ENCODE results near the gene ARGLU1. TPM values are rescaled to one million over a fixed set of nuclear protein-coding genes. Genes with fewer than 3 reads are reported as not detected.

ARGLU1 gene
- total RNA-seq, 1 experiment from 2014 or later, result 31.8 TPM

DNA sequence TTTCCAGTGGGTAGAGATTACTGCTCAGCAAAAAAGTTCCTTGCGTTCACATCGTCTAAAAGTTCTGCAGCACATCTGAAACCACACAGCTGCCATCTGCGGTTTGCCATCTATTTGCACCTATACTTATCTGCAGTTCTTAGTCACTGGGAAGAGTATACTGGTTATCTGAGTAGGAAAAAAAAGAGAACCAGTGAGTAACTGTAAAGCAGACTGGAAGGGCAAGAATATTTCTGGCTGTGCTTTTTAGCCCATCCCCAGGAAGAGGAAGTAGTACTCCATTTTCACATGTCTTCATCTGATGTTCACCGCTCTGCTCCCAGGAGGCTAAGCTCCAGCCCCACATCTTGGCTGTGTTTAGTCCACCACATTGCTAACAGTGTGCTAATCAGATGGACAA, 68.0 kb downstream of the ARGLU1 start:
- POLR2A ChIA-PET (ENCODE audit: unreplicated experiment), result no interaction called here
- TF ChIP-seq CTCF (conservative IDR thresholded peaks at IDR 0.05; ENCODE audit: low read depth, low read length), result no peak
- no peak for TF ChIP-seq EZH2 (IDR thresholded peaks at IDR 0.05; ENCODE audit: low read length, unreplicated experiment)
- TF ChIP-seq EZH2phosphoT487 (IDR thresholded peaks at IDR 0.05; ENCODE audit: borderline replicate concordance, low read length), result no peak
- Histone ChIP-seq H2AFZ (ENCODE audit: low read length) (no peak overlapping the region), H3K4me1 (ENCODE audit: insufficient read depth, low read length) (no peaks in the 10 kb centered on the region), H3K36me3 (ENCODE audit: low read depth, low read length) (no peaks in the 10 kb centered on the region; the same call in 1 of the 2 replicates), H3K27ac (ENCODE audit: low read length) (no peak overlapping the region), H4K20me1 (ENCODE audit: low read length) (no peaks in the 10 kb centered on the region), H3K79me2 (ENCODE audit: low read length) (peaks cover 51% of the 10 kb centered on the region), H3K4me3 (ENCODE audit: low read length) (no peak overlapping the region), H3F3A (ENCODE audit: low read length, unreplicated experiment) (no peaks in the 10 kb centered on the region), H3K4me2 (ENCODE audit: low read length) (no peak overlapping the region), H3K9me3 (ENCODE audit: low read length) (no peaks in the 10 kb centered on the region), H3K9ac (ENCODE audit: low read length) (no peak overlapping the region), H3K9me2 (replicated peaks; ENCODE audit: low read length) (no peaks in the 10 kb centered on the region), H3K27me3 (ENCODE audit: low read length) (no peaks in the 10 kb centered on the region)
- DNase-seq, result no peak
- BruUV-seq (replicated peaks), result no TSS peak
- CTCF ChIA-PET, result no interaction called here
- ATAC-seq, result no peak
- intact Hi-C loops (cut with micrococcal nuclease), result no loop called here

DNA sequence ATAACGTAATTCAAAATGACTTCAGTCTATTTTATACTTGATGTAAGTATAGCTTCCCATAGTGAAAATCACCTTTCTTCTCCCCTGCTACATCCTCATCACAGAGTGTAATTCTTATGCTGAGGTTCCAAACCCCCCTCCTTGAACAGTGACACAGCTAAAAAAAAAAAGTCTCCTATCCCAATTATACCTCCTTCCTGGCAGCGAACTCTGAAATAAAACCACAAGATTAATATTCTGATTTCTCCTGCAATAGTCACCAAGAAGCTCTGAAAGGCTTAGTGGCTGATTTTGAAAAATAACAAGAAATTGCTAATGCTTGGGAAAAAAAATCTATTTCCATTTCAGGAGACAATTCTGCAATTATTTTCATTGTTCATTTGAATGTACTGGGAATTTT, 68.8 kb downstream of the ARGLU1 start:
- TF ChIP-seq EZH2 (IDR thresholded peaks at IDR 0.05; ENCODE audit: low read length, unreplicated experiment) (no peak), CTCF (conservative IDR thresholded peaks at IDR 0.05; ENCODE audit: low read depth, low read length) (no peak), EZH2phosphoT487 (IDR thresholded peaks at IDR 0.05; ENCODE audit: borderline replicate concordance, low read length) (no peak)
- ChIA-PET POLR2A (ENCODE audit: unreplicated experiment) (no interaction called here), CTCF (no interaction called here)
- Histone ChIP-seq H3K9me2 (replicated peaks; ENCODE audit: low read length) (no peaks in the 10 kb centered on the region), H3K36me3 (ENCODE audit: low read depth, low read length) (peaks cover 7% of the 10 kb centered on the region; the same call in 1 of the 2 replicates), H3K4me3 (ENCODE audit: low read length) (no peak overlapping the region), H4K20me1 (ENCODE audit: low read length) (no peaks in the 10 kb centered on the region), H3K9me3 (ENCODE audit: low read length) (no peaks in the 10 kb centered on the region), H3K9ac (ENCODE audit: low read length) (no peak overlapping the region), H3K79me2 (ENCODE audit: low read length) (peaks cover 44% of the 10 kb centered on the region), H3K27me3 (ENCODE audit: low read length) (no peaks in the 10 kb centered on the region), H3K4me2 (ENCODE audit: low read length) (no peak overlapping the region), H3K27ac (ENCODE audit: low read length) (no peak overlapping the region), H3K4me1 (ENCODE audit: insufficient read depth, low read length) (no peaks in the 10 kb centered on the region), H2AFZ (ENCODE audit: low read length) (no peak overlapping the region), H3F3A (ENCODE audit: low read length, unreplicated experiment) (no peaks in the 10 kb centered on the region)
- intact Hi-C loops (cut with micrococcal nuclease), result no loop called here
- BruUV-seq (replicated peaks), result no TSS peak
- DNase-seq (no peak), ATAC-seq (no peak)

GRCh38 chr13:106498571-106498970, 69.4 kb downstream of the ARGLU1 start:
- no peak overlapping the region for H2AFZ ChIP-seq (ENCODE audit: low read length)
- peaks cover 8% of the 10 kb centered on the region; the same call in 1 of the 2 replicates for H3K36me3 ChIP-seq (ENCODE audit: low read depth, low read length)
- H3F3A ChIP-seq (ENCODE audit: low read length, unreplicated experiment), result no peaks in the 10 kb centered on the region
- no peaks in the 10 kb centered on the region for H3K4me1 ChIP-seq (ENCODE audit: insufficient read depth, low read length)
- intact Hi-C loops (cut with micrococcal nuclease), result no loop called here
- POLR2A ChIA-PET (ENCODE audit: unreplicated experiment), result no interaction called here
- no peak overlapping the region for H3K9ac ChIP-seq (ENCODE audit: low read length)
- H3K27ac ChIP-seq (ENCODE audit: low read length), result no peak overlapping the region
- CTCF ChIA-PET, result no interaction called here
- peaks cover 38% of the 10 kb centered on the region for H3K79me2 ChIP-seq (ENCODE audit: low read length)
- no peaks in the 10 kb centered on the region for H4K20me1 ChIP-seq (ENCODE audit: low read length)
- TF ChIP-seq EZH2 (IDR thresholded peaks at IDR 0.05; ENCODE audit: low read length, unreplicated experiment) (no peak), CTCF (conservative IDR thresholded peaks at IDR 0.05; ENCODE audit: low read depth, low read length) (no peak), EZH2phosphoT487 (IDR thresholded peaks at IDR 0.05; ENCODE audit: borderline replicate concordance, low read length) (no peak)
- BruUV-seq (replicated peaks), result no TSS peak
- no peaks in the 10 kb centered on the region for H3K9me2 ChIP-seq (replicated peaks; ENCODE audit: low read length)
- no peak for DNase-seq
- no peak for ATAC-seq
- H3K4me3 ChIP-seq (ENCODE audit: low read length), result no peak overlapping the region
- no peaks in the 10 kb centered on the region for H3K9me3 ChIP-seq (ENCODE audit: low read length)
- H3K27me3 ChIP-seq (ENCODE audit: low read length), result no peaks in the 10 kb centered on the region
- H3K4me2 ChIP-seq (ENCODE audit: low read length), result no peak overlapping the region

Data from PC-3 (cell line).